Measurements from ENCODE around the gene RBFOX1.

RBFOX1 gene

DNA sequence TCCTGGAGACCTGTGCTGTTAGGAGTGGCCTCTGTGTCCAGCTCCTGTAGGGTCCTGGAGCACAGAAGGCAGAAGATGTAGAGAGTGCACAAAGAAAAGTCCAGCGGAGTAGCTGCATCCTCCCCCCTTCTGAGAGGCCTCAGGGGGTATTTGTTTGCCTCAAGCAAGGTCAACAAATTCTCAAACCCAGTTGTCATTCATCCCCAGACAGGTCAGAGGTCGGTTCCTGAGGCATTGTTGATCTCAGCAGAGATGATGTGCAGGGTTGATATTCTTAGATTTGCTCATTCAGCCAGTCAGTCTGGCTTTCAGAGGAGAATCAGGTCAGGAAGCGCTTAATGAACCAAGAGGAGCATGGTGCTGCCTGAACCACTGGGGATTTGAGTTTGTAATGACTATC is 8.3 kb upstream of the RBFOX1 start:
- TF ChIP-seq, protein P1, sequence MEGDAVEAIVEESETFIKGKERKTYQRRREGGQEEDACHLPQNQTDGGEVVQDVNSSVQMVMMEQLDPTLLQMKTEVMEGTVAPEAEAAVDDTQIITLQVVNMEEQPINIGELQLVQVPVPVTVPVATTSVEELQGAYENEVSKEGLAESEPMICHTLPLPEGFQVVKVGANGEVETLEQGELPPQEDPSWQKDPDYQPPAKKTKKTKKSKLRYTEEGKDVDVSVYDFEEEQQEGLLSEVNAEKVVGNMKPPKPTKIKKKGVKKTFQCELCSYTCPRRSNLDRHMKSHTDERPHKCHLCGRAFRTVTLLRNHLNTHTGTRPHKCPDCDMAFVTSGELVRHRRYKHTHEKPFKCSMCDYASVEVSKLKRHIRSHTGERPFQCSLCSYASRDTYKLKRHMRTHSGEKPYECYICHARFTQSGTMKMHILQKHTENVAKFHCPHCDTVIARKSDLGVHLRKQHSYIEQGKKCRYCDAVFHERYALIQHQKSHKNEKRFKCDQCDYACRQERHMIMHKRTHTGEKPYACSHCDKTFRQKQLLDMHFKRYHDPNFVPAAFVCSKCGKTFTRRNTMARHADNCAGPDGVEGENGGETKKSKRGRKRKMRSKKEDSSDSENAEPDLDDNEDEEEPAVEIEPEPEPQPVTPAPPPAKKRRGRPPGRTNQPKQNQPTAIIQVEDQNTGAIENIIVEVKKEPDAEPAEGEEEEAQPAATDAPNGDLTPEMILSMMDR (IDR thresholded peaks at IDR 0.05; ENCODE audit: control extremely low read depth, extremely low read depth, low read depth, missing control alignments) = no peak
- no peak for DNase-seq (ENCODE audit: extremely low spot score)
- ChIA-PET CTCF (no interaction called here), POLR2A (no interaction called here)

DNA sequence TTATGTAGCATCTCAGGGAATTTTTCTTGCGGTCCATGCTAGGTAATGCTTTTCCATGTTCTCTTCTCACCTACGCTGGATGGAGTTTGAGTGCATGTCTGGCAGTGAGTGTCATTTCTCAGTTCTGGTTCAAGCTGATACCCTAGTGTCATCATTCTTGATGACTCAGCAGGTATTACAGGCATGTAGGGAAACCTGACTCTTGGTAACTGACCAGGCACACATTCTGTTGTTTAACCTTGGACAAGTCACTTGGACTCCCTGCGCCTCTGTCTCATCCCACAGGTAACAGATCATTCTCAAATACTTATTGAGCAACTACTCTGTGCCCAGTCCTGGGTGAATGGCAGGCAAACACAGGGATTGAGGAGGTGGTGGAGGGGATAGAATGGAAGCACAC is 6.8 kb upstream of the RBFOX1 start:
- no peak for DNase-seq (ENCODE audit: extremely low spot score)
- TF ChIP-seq, protein P1 (IDR thresholded peaks at IDR 0.05; ENCODE audit: control extremely low read depth, extremely low read depth, low read depth, missing control alignments) = no peak
- CTCF ChIA-PET = no interaction called here
- POLR2A ChIA-PET = no interaction called here

DNA sequence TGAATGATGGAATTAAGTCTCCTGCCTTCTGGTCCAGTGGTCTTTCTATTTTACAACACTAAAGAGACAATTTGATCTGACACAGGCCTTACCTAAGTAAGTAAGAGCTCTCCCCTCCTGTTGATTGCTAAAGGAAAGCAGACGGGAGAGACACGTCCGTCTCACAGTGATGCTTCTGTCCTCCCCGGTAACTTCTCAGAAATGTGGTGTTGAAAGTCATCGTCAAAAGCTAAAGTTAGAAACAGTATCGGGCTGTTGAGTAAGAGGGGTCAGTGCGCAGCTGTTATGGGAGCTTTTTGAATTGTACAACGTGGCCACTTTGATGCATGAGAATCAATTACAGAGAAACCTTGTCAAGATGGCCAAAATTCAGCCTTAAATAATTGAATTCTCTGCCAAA is 1.9 kb upstream of the RBFOX1 start:
- no peak for DNase-seq (ENCODE audit: extremely low spot score)
- TF ChIP-seq, protein P1 (IDR thresholded peaks at IDR 0.05; ENCODE audit: control extremely low read depth, extremely low read depth, low read depth, missing control alignments) = no peak
- CTCF ChIA-PET = no interaction called here
- POLR2A ChIA-PET = no interaction called here

DNA sequence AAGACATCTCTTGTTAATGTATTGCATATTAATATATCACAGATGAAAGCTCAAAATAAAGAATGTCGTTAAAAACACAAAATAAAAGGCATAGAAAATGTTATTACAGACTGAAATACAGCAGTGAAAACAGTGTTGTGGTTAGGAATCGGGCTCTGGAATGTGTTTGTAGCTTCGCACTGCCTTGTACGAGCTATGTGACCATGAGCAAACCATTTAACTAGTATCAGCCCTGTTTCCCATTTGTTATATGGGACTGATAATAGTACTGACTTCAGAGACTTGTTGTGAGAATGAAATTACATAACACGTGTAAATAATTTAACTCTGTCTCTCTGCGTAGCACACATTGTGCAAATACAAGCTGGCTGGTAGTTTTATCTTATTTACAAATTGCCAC is 648 bp upstream of the RBFOX1 start:
- DNase-seq (ENCODE audit: extremely low spot score) = no peak
- TF ChIP-seq, protein P1 (IDR thresholded peaks at IDR 0.05; ENCODE audit: control extremely low read depth, extremely low read depth, low read depth, missing control alignments) = no peak
- POLR2A ChIA-PET = no interaction called here
- CTCF ChIA-PET = interaction anchor here (0.8 to 1.6 kb wide), 2 partner anchors 23 to 788 kb away, joined by 3 read pairs; no protein-coding TSS in a partner anchor

DNA sequence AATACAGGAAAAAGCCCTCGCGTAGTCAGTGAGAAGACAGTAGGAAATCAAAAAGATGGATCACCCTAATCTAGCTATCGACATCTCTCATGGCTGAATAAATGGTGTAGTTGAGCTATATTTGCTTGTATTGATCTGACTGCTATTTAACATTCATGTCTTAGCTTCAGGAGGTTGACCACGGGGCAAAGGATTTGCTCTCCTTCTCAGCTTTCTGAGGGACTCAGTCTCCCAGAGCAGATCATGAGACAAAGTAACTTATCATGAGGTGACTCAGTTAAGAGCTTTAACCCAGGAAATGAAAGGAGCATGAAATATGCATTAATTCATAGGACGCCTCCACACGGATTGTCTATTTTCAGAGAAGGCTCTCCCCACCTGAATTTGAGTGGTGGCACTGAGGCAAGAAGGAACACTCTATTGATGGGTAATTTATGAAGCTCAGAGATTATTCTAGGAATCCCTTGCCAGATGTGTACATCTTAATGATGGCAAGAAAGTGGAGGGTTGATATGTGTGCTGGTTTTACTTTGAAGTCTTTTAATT is 608 bp downstream of the RBFOX1 start:
- ChIA-PET CTCF (interaction anchor here (0.8 to 1.6 kb wide), 3 partner anchors 13 to 54 kb away, joined by 3 read pairs; no protein-coding TSS in a partner anchor), POLR2A (no interaction called here)
- TF ChIP-seq, protein P1 (IDR thresholded peaks at IDR 0.05; ENCODE audit: control extremely low read depth, extremely low read depth, low read depth, missing control alignments) = no peak
- no peak for DNase-seq (ENCODE audit: extremely low spot score)

DNA sequence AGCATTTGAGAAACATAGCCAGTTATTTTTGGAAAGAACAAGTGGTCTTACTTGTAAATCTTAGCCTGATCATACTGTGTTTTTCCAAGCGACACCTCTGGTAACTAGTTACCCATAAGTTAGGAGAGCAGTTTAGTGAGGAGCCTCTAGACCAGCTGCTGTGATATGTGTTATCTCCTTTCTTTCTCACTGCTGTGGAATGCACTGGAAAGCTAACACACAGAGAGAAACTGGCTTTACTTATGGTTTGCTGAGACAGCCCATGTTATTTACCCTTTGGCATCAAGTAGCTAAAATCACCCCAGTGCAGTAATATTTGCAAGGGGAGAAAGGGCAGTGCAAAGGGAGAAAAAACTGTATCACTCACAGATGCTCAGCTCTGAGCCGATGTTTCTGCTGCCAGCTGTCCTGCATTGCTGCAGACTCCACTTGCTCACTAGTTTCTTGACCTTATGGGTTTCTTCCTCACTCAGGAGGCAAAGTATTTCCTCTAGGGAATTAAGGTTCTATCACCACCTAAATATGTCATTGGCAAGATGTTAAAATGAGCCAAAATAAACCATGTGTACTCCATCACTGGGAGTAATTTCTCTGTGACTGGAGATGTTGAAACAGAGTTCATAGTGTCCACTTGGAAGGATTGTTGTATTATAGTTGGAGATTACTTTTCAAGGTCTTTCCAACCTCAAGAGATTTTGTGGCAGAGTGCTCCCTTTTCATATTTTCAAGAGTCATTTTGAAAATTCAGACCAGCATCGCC is 2.3 kb downstream of the RBFOX1 start:
- POLR2A ChIA-PET = no interaction called here
- DNase-seq (ENCODE audit: extremely low spot score) = no peak
- CTCF ChIA-PET = interaction anchor here (1.3 kb wide), 1 partner anchor 9 kb away, joined by 3 read pairs; no protein-coding TSS in a partner anchor
- TF ChIP-seq, protein P1 (IDR thresholded peaks at IDR 0.05; ENCODE audit: control extremely low read depth, extremely low read depth, low read depth, missing control alignments) = no peak

Measured in GM10248 (cell line).